Fibroblast of villous mesenchyme (primary cell): ENCODE measurements around the gene NR6A1. TPM values are rescaled to one million over a fixed set of nuclear protein-coding genes. Genes with fewer than 3 reads are reported as not detected.
A peak's percentile ranks its signal among the peaks of the same experiment; 100 is the strongest.

ENCODE experiments used
- DNase-seq: peaks from one replicate; pipeline ENCODE4 v3.0.0-alpha.2; 2010; ENCODE audit warnings: low read depth
- H3K4me3 ChIP-seq: 2 replicates; pipeline ENCODE4 v1.5.1; 2011; ENCODE audit warnings: low read depth, mild to moderate bottlenecking, low read length
- total RNA-seq: library from RNA; depleted of rRNA; stranded (reverse); fragments of >200 nt; gene quantifications from 2 replicates; pipeline ENCODE4 v1.2.3, GENCODE V29; 2012
- TF ChIP-seq, protein P1 (sequence below): IDR thresholded peaks from 2 replicates; pipeline ENCODE4 v1.5.1; 2012; ENCODE audit warnings: low read depth, mild to moderate bottlenecking, low read length; ENCODE audit not compliant: insufficient read depth

The NR6A1 gene
- total RNA-seq, 1 donor, result under 0.01 TPM

DNA sequence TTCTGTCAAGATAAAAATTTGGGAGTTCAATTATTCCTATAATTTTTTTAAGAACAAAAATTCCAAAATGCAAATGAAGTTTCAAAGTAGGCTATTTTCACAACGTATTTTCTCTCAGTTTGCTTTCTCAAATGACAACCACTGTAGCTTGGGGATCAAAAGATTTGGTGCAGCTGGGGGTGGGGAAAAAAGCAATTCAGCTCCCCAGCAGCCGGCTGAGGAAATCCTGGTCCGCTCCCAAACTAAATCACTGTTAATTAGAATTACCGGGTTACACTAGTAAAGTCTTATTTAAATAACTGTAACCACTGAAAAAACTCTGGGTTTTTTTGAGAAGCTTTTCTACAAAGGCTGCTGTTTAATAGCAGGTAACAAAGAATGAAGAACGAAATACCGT lies 5.7 kb downstream of the NR6A1 start:
- TF ChIP-seq, protein P1, sequence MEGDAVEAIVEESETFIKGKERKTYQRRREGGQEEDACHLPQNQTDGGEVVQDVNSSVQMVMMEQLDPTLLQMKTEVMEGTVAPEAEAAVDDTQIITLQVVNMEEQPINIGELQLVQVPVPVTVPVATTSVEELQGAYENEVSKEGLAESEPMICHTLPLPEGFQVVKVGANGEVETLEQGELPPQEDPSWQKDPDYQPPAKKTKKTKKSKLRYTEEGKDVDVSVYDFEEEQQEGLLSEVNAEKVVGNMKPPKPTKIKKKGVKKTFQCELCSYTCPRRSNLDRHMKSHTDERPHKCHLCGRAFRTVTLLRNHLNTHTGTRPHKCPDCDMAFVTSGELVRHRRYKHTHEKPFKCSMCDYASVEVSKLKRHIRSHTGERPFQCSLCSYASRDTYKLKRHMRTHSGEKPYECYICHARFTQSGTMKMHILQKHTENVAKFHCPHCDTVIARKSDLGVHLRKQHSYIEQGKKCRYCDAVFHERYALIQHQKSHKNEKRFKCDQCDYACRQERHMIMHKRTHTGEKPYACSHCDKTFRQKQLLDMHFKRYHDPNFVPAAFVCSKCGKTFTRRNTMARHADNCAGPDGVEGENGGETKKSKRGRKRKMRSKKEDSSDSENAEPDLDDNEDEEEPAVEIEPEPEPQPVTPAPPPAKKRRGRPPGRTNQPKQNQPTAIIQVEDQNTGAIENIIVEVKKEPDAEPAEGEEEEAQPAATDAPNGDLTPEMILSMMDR, result no peak
- H3K4me3 ChIP-seq, result no peak overlapping the region
- no peak for DNase-seq

DNA sequence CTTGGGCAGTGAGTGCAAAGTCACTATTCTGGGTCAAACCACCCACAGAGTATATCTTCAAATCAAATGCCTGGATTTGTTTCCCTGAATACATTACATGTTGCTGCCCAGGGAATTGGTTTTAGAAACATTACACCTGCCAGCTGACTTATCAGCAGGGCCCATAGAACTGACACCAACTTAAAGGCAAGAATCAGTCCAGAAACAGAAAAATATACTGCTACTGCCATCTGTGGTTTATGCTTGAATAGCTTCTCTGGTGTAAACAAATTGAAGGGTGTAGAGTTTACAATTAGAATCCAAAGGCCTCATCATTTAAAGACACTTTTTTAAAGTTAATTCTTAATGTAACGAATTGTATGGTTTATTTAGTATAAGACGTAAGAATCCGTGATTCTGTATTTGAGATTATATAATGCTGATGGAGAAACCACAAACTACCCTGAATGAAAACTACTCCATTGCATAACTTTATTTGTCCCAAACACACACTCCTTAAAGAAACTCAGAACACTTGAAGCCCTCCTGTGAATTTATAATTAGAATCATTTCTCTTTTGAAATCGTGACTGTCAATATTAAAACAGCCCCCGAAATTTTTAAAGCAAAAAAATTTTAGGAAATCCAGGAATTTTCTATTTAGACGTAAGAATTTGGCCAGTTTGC lies 6.2 kb downstream of the NR6A1 start:
- DNase-seq, result peak; percentile 37
- TF ChIP-seq, protein P1, result peak; percentile 37
- H3K4me3 ChIP-seq, result no peak overlapping the region

DNA sequence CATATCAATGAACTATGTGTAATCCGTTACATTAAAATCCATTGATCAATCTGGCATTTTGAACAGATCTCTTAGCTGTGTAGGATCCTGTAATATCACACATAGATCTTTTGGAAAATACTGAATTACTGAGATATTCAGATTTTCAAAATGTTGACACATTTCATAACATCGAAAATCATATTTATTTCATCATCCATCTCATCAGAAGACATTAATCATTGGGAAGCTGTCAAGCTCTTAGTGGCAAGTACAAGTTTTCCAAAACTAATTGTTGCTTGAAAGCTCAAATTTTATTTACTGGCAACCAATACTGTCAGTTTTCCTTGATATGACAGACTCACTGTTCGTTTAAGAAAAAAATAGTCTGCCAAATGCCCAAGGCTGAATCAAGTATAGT lies 8.5 kb downstream of the NR6A1 start:
- no peak overlapping the region for H3K4me3 ChIP-seq
- TF ChIP-seq, protein P1, result no peak
- no peak for DNase-seq

DNA sequence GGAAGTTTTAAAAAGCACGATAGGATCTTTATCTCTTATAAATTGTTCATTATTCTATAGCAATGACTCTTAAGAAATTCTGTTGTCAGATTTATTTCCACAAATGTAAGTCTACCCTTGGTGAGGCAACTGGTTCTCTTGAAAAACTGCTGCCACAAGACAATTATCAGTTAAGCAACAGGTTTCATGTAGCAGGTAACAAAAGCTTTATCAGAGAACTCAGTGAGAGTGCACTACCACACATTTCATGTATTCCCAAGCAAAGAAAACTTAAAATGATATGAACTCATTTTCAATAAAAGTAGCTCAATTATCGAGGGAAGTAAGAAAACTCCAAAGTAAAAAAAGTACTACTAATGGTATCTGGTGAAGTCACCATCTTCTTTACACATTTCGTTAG lies 9.4 kb downstream of the NR6A1 start:
- DNase-seq, result no peak
- TF ChIP-seq, protein P1, result no peak

DNA sequence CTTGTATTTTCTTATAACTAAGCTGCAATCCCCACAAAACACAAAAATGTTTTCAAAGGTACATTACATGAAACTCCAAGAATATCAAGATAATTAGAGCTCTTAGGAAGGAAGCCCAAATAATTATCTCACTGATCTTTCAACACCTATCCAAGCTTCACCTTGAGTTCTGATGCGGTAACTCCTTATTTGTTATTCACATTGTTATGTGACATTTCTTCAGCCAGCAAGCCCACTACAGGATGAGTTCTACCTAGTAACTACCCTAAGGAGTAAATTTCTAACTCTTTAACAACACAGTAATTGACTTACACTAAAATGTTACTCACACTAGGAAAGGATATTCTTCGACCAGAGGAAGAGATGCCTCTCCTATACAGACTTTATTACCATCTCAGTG lies 9.9 kb downstream of the NR6A1 start:
- H3K4me3 ChIP-seq, result no peak overlapping the region
- TF ChIP-seq, protein P1, result no peak
- no peak for DNase-seq

More for the DNA sequence above, 9.4 kb downstream of the NR6A1 start:
- H3K4me3 ChIP-seq, result no peak overlapping the region

DNA sequence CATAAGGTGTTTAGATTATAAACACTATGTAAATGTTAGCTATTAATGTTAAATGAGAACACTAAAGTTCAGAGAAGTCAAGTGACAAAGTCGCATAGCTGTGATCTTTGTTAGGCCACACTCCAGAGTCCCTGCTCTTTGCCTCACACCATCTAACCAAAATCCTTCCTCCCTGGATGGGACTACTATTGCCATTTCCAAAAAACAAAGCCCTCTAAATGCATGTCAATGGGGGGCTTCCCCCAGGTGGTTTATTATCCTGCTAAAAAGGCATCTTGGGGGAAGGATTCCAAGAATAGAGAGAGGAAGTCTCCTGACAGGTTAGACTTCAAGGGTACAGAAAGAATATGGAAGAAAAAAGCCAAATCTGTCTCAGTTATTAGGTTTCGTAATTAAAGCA lies 10.4 kb downstream of the NR6A1 start:
- no peak for DNase-seq
- TF ChIP-seq, protein P1, result no peak
- no peak overlapping the region for H3K4me3 ChIP-seq

DNA sequence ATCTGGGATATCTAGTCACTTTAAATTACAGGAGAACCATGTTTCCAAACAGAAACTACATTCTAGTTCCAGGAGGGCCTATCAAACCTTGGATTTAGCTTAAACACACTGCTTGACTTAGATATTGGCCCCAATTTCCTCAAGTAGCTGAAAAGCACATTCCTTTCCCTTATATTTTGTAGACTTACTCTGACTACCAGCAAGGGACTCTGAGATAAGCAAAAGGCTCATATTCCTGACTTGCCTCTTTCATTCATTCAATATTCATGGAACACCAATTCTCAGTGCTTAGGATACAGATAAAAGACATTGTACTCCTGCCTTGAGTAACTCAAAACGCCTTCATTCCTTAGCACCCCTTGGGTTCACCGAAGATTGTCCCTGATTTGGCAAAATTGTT lies 11.8 kb downstream of the NR6A1 start:
- DNase-seq, result no peak
- TF ChIP-seq, protein P1, result no peak
- no peak overlapping the region for H3K4me3 ChIP-seq
